ENCODE measurements around the gene DNAH8. TPM values are rescaled to one million over a fixed set of nuclear protein-coding genes. Genes with fewer than 3 reads are reported as not detected.

Gene DNAH8
- total RNA-seq, 1 experiment from 2014 or later: not detected

- RAD21 ChIA-PET (ENCODE audit: low non-redundant PET in 1 of 2, low total read pairs in 2 of 2, uncharacterized antibody in 2 of 2, unreplicated experiment in 2 of 2): no interaction called here
- BruUV-seq (replicated peaks): no TSS peak
- Histone ChIP-seq H3K4me2 (ENCODE audit: low read length) (no peak overlapping the region), H2AFZ (ENCODE audit: low read depth, low read length, poor library complexity, severe bottlenecking) (no peak overlapping the region), H3K4me1 (ENCODE audit: control insufficient read depth in 1 of 2, insufficient read depth in 2 of 2, low read length in 2 of 2) (peaks cover 0 to 5% of the 10 kb centered on the region in 2 experiments; a peak in 2 of 4 replicates), H3K9me3 (ENCODE audit: control insufficient read depth in 1 of 2, insufficient read depth in 1 of 2, low read depth in 1 of 2, low read length in 2 of 2) (no peaks in the 10 kb centered on the region), H3K79me2 (ENCODE audit: insufficient read depth, low read length) (no peaks in the 10 kb centered on the region), H3K9ac (ENCODE audit: low read length) (no peak overlapping the region), H3K9me2 (ENCODE audit: insufficient read depth) (no peaks in the 10 kb centered on the region), H3K4me3 (replicated peaks in 1 of 2; ENCODE audit: low read depth in 1 of 2, low read length in 2 of 2) (no peak overlapping the region), H4K20me1 (ENCODE audit: insufficient read depth) (no peaks in the 10 kb centered on the region), H3K27ac (ENCODE audit: low read depth, low read length) (no peak overlapping the region), H3K36me3 (ENCODE audit: control insufficient read depth in 1 of 2, insufficient read depth in 2 of 2, low read length in 2 of 2) (no peaks in the 10 kb centered on the region), H3K27me3 (ENCODE audit: insufficient read depth, low read length) (peaks cover 51% of the 10 kb centered on the region)
- intact Hi-C loops (cut with micrococcal nuclease): no loop called here
- CTCF ChIA-PET: no interaction called here
- no peak for TF ChIP-seq ELF1 (IDR thresholded peaks at IDR 0.05; ENCODE audit: borderline replicate concordance, low read depth)
- no peak for TF ChIP-seq EGR1 (IDR thresholded peaks at IDR 0.05; ENCODE audit: low read depth)
- TF ChIP-seq ZFX (IDR thresholded peaks at IDR 0.05): no peak
- TF ChIP-seq ZBTB33 (IDR thresholded peaks at IDR 0.05; ENCODE audit: extremely low read depth, insufficient replicate concordance, low read length): no peak
- 0 out of 2 replicates have a peak, but pooled peaks have one; percentile 38 for TF ChIP-seq JUND (IDR thresholded peaks at IDR 0.05)
- TF ChIP-seq TCF7L2 (IDR thresholded peaks at IDR 0.05; ENCODE audit: borderline replicate concordance, extremely low read depth, insufficient read depth, insufficient read length): peak; percentile 53
- no peak for TF ChIP-seq POLR2AphosphoS5 (IDR thresholded peaks at IDR 0.05; ENCODE audit: low read depth, low read length)
- TF ChIP-seq RAD21 (IDR thresholded peaks at IDR 0.05; ENCODE audit: low read depth): no peak
- no peak for TF ChIP-seq REST (IDR thresholded peaks at IDR 0.05; ENCODE audit: low read depth)
- TF ChIP-seq FOSL1 (IDR thresholded peaks at IDR 0.05; ENCODE audit: low read depth): peak; percentile 47
- TF ChIP-seq EZH2 (IDR thresholded peaks at IDR 0.05): no peak
- no peak for TF ChIP-seq POLR2A (IDR thresholded peaks at IDR 0.05; ENCODE audit: borderline replicate concordance, extremely low read depth, insufficient read depth, insufficient read length)
- no peak for TF ChIP-seq EZH2phosphoT487 (IDR thresholded peaks at IDR 0.05; ENCODE audit: borderline replicate concordance)
- TF ChIP-seq CEBPB (IDR thresholded peaks at IDR 0.05; ENCODE audit: low read depth): no peak
- DNase-seq (ENCODE audit: low read depth, low spot score) (peak; percentile 18), ATAC-seq (peak; percentile 84)
- POLR2A ChIA-PET: no interaction called here
Observed at GRCh38 chr6:38846844-38847243, 131.7 kb downstream of the DNAH8 start.
